Stomach (tissue), 4 donors: ENCODE results near the gene CAPN15.

ENCODE experiments used
- EP300 ChIP-seq: sonication (generic); formaldehyde crosslinking; IDR thresholded peaks from one replicate; pipeline ENCODE4 v1.6.1; 2017; ENCODE audit warnings: antibody characterized with exemption
- POLR2A ChIP-seq, 4 donors: fragments of 450-650 bp; IDR thresholded peaks; one replicate each; pipeline ENCODE4 v1.6.1; 2016; ENCODE audit warnings: antibody characterized with exemption in 4 of 4, control low read depth in 2 of 4, mild to moderate bottlenecking in 1 of 4, moderate library complexity in 1 of 4
- POLR2AphosphoS5 ChIP-seq, 3 donors: sonication (generic); formaldehyde crosslinking; IDR thresholded peaks; one replicate each; pipeline ENCODE4 v1.6.1; 2016; ENCODE audit warnings: antibody characterized with exemption in 3 of 3
- TF ChIP-seq, protein P1 (sequence below), 7 experiments: fragments of 450-650 bp in 4 of 7; fragments of 200-600 bp in 3 of 7; sonication (generic) in 3 of 7; IDR thresholded peaks; one replicate each; pipeline ENCODE4 v1.5.1; 2016 to 2019; ENCODE audit warnings: antibody characterized with exemption in 7 of 7, control low read depth in 2 of 7, mild to moderate bottlenecking in 1 of 7

DNA sequence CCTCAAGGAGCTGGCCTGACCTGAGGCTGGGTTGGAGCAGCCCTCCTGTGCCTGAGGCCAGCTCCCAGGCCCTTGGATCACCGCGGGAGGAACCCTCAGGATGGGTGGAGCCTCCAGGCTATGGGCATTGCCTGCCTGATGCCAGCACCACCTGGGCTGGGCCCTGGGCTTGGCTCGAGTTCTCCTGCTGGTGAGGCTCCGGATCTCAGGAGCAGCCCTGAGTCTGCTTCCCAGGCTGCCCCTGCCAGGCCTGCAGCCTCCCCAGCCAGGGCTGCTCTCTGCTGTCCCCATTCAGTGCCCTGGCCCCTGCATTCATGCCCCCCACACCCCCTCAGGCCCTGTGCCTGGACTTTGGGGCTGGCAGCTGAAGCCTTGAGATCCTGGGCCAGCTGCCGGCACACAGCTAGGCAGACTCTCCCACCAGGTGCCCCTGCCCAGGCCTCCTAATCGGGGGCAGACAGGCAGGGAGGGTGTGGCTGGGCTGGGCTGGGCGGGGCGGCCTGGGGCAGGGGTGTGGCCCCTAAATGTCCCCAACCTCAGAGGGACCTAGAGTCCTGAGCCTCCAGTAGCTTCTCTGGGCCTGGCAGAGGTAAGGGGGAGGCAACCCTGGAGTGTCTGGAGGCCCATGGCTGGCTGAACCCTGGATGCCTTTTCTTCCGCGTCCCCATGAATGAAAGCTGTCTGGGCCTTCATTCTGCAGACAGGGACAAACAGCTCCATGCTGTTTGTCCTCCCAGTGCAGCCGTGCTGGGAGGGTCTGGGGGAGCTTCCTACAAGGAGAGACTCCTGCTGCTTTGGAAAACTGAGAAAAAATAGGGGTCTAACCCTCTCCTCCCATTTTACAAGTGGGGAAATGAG is 41.1 kb downstream of the CAPN15 start:
- TF ChIP-seq, protein P1, sequence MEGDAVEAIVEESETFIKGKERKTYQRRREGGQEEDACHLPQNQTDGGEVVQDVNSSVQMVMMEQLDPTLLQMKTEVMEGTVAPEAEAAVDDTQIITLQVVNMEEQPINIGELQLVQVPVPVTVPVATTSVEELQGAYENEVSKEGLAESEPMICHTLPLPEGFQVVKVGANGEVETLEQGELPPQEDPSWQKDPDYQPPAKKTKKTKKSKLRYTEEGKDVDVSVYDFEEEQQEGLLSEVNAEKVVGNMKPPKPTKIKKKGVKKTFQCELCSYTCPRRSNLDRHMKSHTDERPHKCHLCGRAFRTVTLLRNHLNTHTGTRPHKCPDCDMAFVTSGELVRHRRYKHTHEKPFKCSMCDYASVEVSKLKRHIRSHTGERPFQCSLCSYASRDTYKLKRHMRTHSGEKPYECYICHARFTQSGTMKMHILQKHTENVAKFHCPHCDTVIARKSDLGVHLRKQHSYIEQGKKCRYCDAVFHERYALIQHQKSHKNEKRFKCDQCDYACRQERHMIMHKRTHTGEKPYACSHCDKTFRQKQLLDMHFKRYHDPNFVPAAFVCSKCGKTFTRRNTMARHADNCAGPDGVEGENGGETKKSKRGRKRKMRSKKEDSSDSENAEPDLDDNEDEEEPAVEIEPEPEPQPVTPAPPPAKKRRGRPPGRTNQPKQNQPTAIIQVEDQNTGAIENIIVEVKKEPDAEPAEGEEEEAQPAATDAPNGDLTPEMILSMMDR (IDR thresholded peaks at IDR 0.05): no peak
- TF ChIP-seq POLR2A (IDR thresholded peaks at IDR 0.05): no peak
- TF ChIP-seq POLR2AphosphoS5 (IDR thresholded peaks at IDR 0.05): no peak
- no peak for TF ChIP-seq EP300
